AG04450 (cell line): ENCODE measurements around the gene SPRED2. TPM values are rescaled to one million over a fixed set of nuclear protein-coding genes. Genes with fewer than 3 reads are reported as not detected.

Experiments
- CTCF ChIA-PET: fragments of 300-600, 350-600 bp; formaldehyde crosslinking; extraction: SDS; loops from one replicate; lab custom pipeline; 2022; ENCODE audit warnings: antibody characterized with exemption, inconsistent platforms; lab: Charles Lee
- POLR2A ChIA-PET: fragments of 350-600 bp; formaldehyde crosslinking; extraction: SDS; loops from one replicate; lab custom pipeline; 2021; ENCODE audit warnings: antibody characterized with exemption, inconsistent platforms; lab: Yijun Ruan, JAX
- DNase-seq: peaks from one replicate; pipeline ENCODE4 v3.0.0-alpha.2; 2011; ENCODE audit warnings: low read depth, low spot score
- H3K27ac ChIP-seq: one replicate; pipeline ENCODE4 v1.5.1; 2012; ENCODE audit warnings: low read depth, low read length, control low read depth
- H3K27me3 ChIP-seq: one replicate; pipeline ENCODE4 v1.6.0; 2012; ENCODE audit warnings: low read length; ENCODE audit not compliant: control insufficient read depth, insufficient read depth
- H3K4me3 ChIP-seq: 2 replicates; pipeline ENCODE4 v1.5.1; 2011; ENCODE audit warnings: mild to moderate bottlenecking, low read depth, low read length, control low read depth
- H3K9me3 ChIP-seq: 2 replicates; pipeline ENCODE4 v1.5.1; 2012; ENCODE audit warnings: low read length; ENCODE audit not compliant: control insufficient read depth, insufficient read depth
- CTCF ChIP-seq: IDR thresholded peaks from 2 replicates; pipeline ENCODE4 v1.5.1; 2011; ENCODE audit warnings: low read depth, low read length, control low read depth, inconsistent platforms
- polyA plus RNA-seq: library from polyadenylated mRNA; depleted of rRNA; stranded (reverse); fragments of >200 nt; gene quantifications from 2 replicates; pipeline ENCODE4 v1.2.3, GENCODE V29; 2011

SPRED2 gene
- polyA plus RNA-seq, 1 experiment: 18.6 TPM

GRCh38 chr2:65294701-65295100 lies 137.7 kb downstream of the SPRED2 start:
- H3K27ac ChIP-seq: no peak overlapping the region
- ChIA-PET CTCF (no interaction called here), POLR2A (no interaction called here)
- no peaks in the 10 kb centered on the region; the same call in 1 of the 2 replicates for H3K9me3 ChIP-seq
- no peak for DNase-seq
- no peak overlapping the region for H3K4me3 ChIP-seq
- no peaks in the 10 kb centered on the region for H3K27me3 ChIP-seq
- TF ChIP-seq CTCF: no peak

GRCh38 chr2:65294136-65294535 lies 138.3 kb downstream of the SPRED2 start:
- no peak overlapping the region for H3K27ac ChIP-seq
- ChIA-PET CTCF (no interaction called here), POLR2A (no interaction called here)
- H3K9me3 ChIP-seq: no peaks in the 10 kb centered on the region; the same call in 1 of the 2 replicates
- no peak for DNase-seq
- H3K4me3 ChIP-seq: no peak overlapping the region
- TF ChIP-seq CTCF: no peak
- H3K27me3 ChIP-seq: no peaks in the 10 kb centered on the region

- Histone ChIP-seq H3K4me3 (no peak overlapping the region), H3K9me3 (no peaks in the 10 kb centered on the region; the same call in 1 of the 2 replicates), H3K27me3 (no peaks in the 10 kb centered on the region), H3K27ac (no peak overlapping the region)
- POLR2A ChIA-PET: no interaction called here
- DNase-seq: no peak
- no peak for TF ChIP-seq CTCF
- CTCF ChIA-PET: no interaction called here
Observed at GRCh38 chr2:65293376-65293775, 139.0 kb downstream of the SPRED2 start.

DNA sequence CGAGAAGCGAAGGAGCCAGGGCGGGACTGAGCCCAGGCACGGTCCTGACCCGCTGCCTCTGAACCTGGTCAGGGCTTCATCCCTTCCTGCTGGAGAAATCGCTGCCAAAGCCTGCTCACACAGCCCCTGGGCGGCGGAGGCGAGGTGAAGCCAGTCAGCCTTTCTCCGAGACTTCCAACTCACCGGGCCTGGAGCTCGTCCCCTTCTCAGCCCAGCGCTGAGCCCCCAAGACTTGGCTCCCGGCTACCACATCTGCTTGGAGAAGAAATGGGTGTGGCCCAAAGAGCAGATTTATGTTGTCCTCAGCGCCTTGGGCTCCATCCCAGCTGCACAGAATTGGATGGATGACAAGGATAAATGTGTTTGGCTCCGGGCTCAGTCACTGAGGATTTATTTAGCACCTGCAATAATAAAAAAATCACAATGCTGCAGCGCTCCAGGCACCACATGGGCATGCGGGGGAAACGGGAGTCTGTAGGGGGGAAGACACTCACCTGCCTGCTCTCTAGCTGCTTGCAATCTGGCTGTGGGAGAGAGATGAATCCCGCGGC lies 139.9 kb downstream of the SPRED2 start:
- no peak overlapping the region for H3K4me3 ChIP-seq
- no peak overlapping the region for H3K27ac ChIP-seq
- POLR2A ChIA-PET: no interaction called here
- TF ChIP-seq CTCF: no peak
- no peaks in the 10 kb centered on the region for H3K27me3 ChIP-seq
- CTCF ChIA-PET: no interaction called here
- no peak for DNase-seq
- no peaks in the 10 kb centered on the region; the same call in 1 of the 2 replicates for H3K9me3 ChIP-seq

GRCh38 chr2:65292106-65292400 lies 140.3 kb downstream of the SPRED2 start:
- no peak for DNase-seq
- Histone ChIP-seq H3K27me3 (no peaks in the 10 kb centered on the region), H3K27ac (no peak overlapping the region), H3K9me3 (no peaks in the 10 kb centered on the region; the same call in 1 of the 2 replicates), H3K4me3 (no peak overlapping the region)
- CTCF ChIA-PET: no interaction called here
- POLR2A ChIA-PET: no interaction called here
- no peak for TF ChIP-seq CTCF
